OCI-LY3 (cell line): ENCODE results near the gene STX16.

Source experiments
- H2AFZ ChIP-seq: fragments of 200-600, 300-600 bp; shearing (Covaris generic); 2 replicates; pipeline ENCODE4 v1.6.0; 2014; ENCODE audit warnings: antibody characterized with exemption, low read depth, low read length
- H3K27ac ChIP-seq: fragments of 200-600, 300-600 bp; sonication (generic); 2 replicates; pipeline ENCODE4 v1.5.1; 2014; ENCODE audit warnings: mild to moderate bottlenecking, low read length, moderate library complexity, mixed read lengths
- H3K27me3 ChIP-seq: fragments of 200-600, 300-600 bp; sonication (generic); 2 replicates; pipeline ENCODE4 v1.6.1; 2014; ENCODE audit warnings: low read depth, low read length, mixed read lengths
- H3K36me3 ChIP-seq: fragments of 200-600, 300-600 bp; sonication (generic); replicated peaks from 2 replicates; pipeline ENCODE3; 2014; ENCODE audit warnings: low read depth, low read length, mixed read lengths
- H3K4me1 ChIP-seq: fragments of 300-600, 200-600 bp; sonication (generic); 2 replicates; pipeline ENCODE4 v1.6.1; 2014; ENCODE audit warnings: low read length, mixed read lengths
- H3K4me2 ChIP-seq: fragments of 200-600, 300-600 bp; sonication (generic); 2 replicates; pipeline ENCODE4 v1.6.1; 2014; ENCODE audit warnings: low read length, mixed read lengths
- H3K4me3 ChIP-seq: fragments of 300-600, 200-600 bp; sonication (generic); 2 replicates; pipeline ENCODE4 v1.5.1; 2014; ENCODE audit warnings: antibody characterized with exemption, mild to moderate bottlenecking, low read length, moderate library complexity
- H3K79me2 ChIP-seq: fragments of 300-600, 200-600 bp; shearing (Covaris generic); 2 replicates; pipeline ENCODE4 v1.6.1; 2014; ENCODE audit warnings: mild to moderate bottlenecking, low read length, mixed read lengths
- H3K9ac ChIP-seq: fragments of 300-600, 200-600 bp; shearing (Covaris generic); 2 replicates; pipeline ENCODE4 v1.6.0; 2014; ENCODE audit warnings: mild to moderate bottlenecking, low read length, moderate library complexity
- H3K9me3 ChIP-seq: fragments of 200-600, 300-600 bp; shearing (Covaris generic); 2 replicates; pipeline ENCODE4 v1.6.1; 2014; ENCODE audit warnings: low read length, mixed read lengths; ENCODE audit not compliant: insufficient read depth
- H4K20me1 ChIP-seq: fragments of 200-600, 300-600 bp; sonication (generic); 2 replicates; pipeline ENCODE4 v1.6.1; 2016; ENCODE audit warnings: low read length, mixed read lengths; ENCODE audit not compliant: insufficient read depth
- EZH2phosphoT487 ChIP-seq: fragments of 200-600 bp; shearing (Covaris generic); IDR thresholded peaks from 2 replicates; pipeline ENCODE4 v1.6.1; 2018; ENCODE audit warnings: antibody characterized with exemption, mixed run types, low read depth
- TF ChIP-seq, protein P1 (sequence below): fragments of 200-600, 300-600 bp; sonication (generic); IDR thresholded peaks from 2 replicates; pipeline ENCODE4 v1.5.1; 2014; ENCODE audit warnings: antibody characterized with exemption, low read length, low read depth

Gene STX16

GRCh38 chr20:58697201-58697866 is 46.3 kb downstream of the STX16 start:
- Histone ChIP-seq H3K9me3 (no peaks in the 10 kb centered on the region), H3K4me2 (no peak overlapping the region), H4K20me1 (no peaks in the 10 kb centered on the region), H3K79me2 (peaks cover 10% of the 10 kb centered on the region), H3K9ac (no peak overlapping the region), H3K4me3 (no peak overlapping the region), H3K27ac (no peak overlapping the region), H3K27me3 (no peaks in the 10 kb centered on the region), H3K36me3 (peaks cover 25% of the 10 kb centered on the region), H3K4me1 (peaks cover 8% of the 10 kb centered on the region), H2AFZ (no peak overlapping the region)
- no peak for TF ChIP-seq EZH2phosphoT487
- TF ChIP-seq, protein P1, sequence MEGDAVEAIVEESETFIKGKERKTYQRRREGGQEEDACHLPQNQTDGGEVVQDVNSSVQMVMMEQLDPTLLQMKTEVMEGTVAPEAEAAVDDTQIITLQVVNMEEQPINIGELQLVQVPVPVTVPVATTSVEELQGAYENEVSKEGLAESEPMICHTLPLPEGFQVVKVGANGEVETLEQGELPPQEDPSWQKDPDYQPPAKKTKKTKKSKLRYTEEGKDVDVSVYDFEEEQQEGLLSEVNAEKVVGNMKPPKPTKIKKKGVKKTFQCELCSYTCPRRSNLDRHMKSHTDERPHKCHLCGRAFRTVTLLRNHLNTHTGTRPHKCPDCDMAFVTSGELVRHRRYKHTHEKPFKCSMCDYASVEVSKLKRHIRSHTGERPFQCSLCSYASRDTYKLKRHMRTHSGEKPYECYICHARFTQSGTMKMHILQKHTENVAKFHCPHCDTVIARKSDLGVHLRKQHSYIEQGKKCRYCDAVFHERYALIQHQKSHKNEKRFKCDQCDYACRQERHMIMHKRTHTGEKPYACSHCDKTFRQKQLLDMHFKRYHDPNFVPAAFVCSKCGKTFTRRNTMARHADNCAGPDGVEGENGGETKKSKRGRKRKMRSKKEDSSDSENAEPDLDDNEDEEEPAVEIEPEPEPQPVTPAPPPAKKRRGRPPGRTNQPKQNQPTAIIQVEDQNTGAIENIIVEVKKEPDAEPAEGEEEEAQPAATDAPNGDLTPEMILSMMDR: no peak

GRCh38 chr20:58697867-58698703 is 47.0 kb downstream of the STX16 start:
- Histone ChIP-seq H2AFZ (no peak overlapping the region), H3K27me3 (no peaks in the 10 kb centered on the region), H3K4me3 (no peak overlapping the region), H3K9me3 (no peaks in the 10 kb centered on the region), H3K27ac (no peak overlapping the region), H3K36me3 (peaks cover 29% of the 10 kb centered on the region), H3K79me2 (peaks cover 9% of the 10 kb centered on the region), H3K4me2 (no peak overlapping the region), H3K4me1 (peaks cover 8% of the 10 kb centered on the region), H4K20me1 (no peaks in the 10 kb centered on the region), H3K9ac (no peak overlapping the region)
- TF ChIP-seq, protein P1: no peak
- no peak for TF ChIP-seq EZH2phosphoT487

GRCh38 chr20:58698741-58699622 is 47.9 kb downstream of the STX16 start:
- Histone ChIP-seq H3K4me2 (no peak overlapping the region), H3K9me3 (no peaks in the 10 kb centered on the region), H2AFZ (no peak overlapping the region), H3K4me1 (peaks cover under 1% of the 10 kb centered on the region; the same call in 1 of the 2 replicates), H4K20me1 (no peaks in the 10 kb centered on the region), H3K9ac (no peak overlapping the region), H3K27ac (no peak overlapping the region), H3K27me3 (no peaks in the 10 kb centered on the region), H3K79me2 (no peaks in the 10 kb centered on the region), H3K4me3 (no peak overlapping the region), H3K36me3 (peaks cover 35% of the 10 kb centered on the region)
- no peak for TF ChIP-seq EZH2phosphoT487
- TF ChIP-seq, protein P1: no peak
